DOHH2 (cell line): Measurements from ENCODE around the gene TRIP6.
"Not testable (repeated sequence)": the region's sequence is repeated elsewhere in the genome, so short reads cannot be mapped to it uniquely, and the experiment has no call there.

Experiments used
- H3F3A ChIP-seq: fragments of 200-600 bp; sonication (generic), shearing (Covaris generic); 2 replicates; pipeline ENCODE4 v1.6.0; 2016; ENCODE audit warnings: antibody characterized with exemption, mild to moderate bottlenecking; ENCODE audit not compliant: control insufficient read depth, insufficient read depth
- H3K27ac ChIP-seq: fragments of 200-600 bp; sonication (generic); 2 replicates; pipeline ENCODE4 v1.5.1; 2014; ENCODE audit warnings: low read depth, mild to moderate bottlenecking, low read length, moderate library complexity
- H3K27me3 ChIP-seq: fragments of 200-600 bp; sonication (generic); 2 replicates; pipeline ENCODE4 v1.6.1; 2014; ENCODE audit warnings: mild to moderate bottlenecking, low read length, mixed read lengths; ENCODE audit not compliant: control insufficient read depth
- H3K36me3 ChIP-seq: fragments of 200-600 bp; sonication (generic); 2 replicates; pipeline ENCODE4 v1.6.1; 2014; ENCODE audit warnings: mild to moderate bottlenecking, low read length, moderate library complexity, mixed read lengths; ENCODE audit not compliant: control insufficient read depth
- H3K4me1 ChIP-seq: fragments of 200-600 bp; sonication (generic); 2 replicates; pipeline ENCODE4 v1.6.1; 2014; ENCODE audit warnings: mild to moderate bottlenecking, low read length, mixed read lengths; ENCODE audit not compliant: control insufficient read depth
- H3K4me2 ChIP-seq: fragments of 200-600 bp; sonication (generic); 2 replicates; pipeline ENCODE4 v1.6.0; 2014; ENCODE audit warnings: mild to moderate bottlenecking, low read length, moderate library complexity
- H3K4me3 ChIP-seq: fragments of 200-600 bp; sonication (generic); 2 replicates; pipeline ENCODE4 v1.5.1; 2014; ENCODE audit warnings: mild to moderate bottlenecking, low read length, mixed read lengths
- H3K79me2 ChIP-seq: fragments of 200-600 bp; sonication (generic); 2 replicates; pipeline ENCODE4 v1.6.1; 2014; ENCODE audit warnings: mild to moderate bottlenecking, low read length, mixed read lengths; ENCODE audit not compliant: control insufficient read depth
- H3K9me2 ChIP-seq: fragments of 200-600 bp; sonication (generic); replicated peaks from 2 replicates; pipeline ENCODE4 v1.6.1; 2014; ENCODE audit warnings: mild to moderate bottlenecking, low read length, mixed read lengths; ENCODE audit not compliant: control insufficient read depth
- H3K9me3 ChIP-seq: fragments of 200-600 bp; sonication (generic); 2 replicates; pipeline ENCODE4 v1.6.1; 2014; ENCODE audit warnings: antibody characterized with exemption, low read length, mixed read lengths; ENCODE audit not compliant: control insufficient read depth, insufficient read depth
- H4K20me1 ChIP-seq: fragments of 200-600 bp; sonication (generic); 2 replicates; pipeline ENCODE4 v1.6.0; 2014; ENCODE audit warnings: low read depth, mild to moderate bottlenecking, antibody characterized with exemption, low read length, moderate library complexity; ENCODE audit not compliant: control insufficient read depth, insufficient read depth
- EZH2phosphoT487 ChIP-seq: fragments of 200-600 bp; sonication (generic); IDR thresholded peaks from 2 replicates; pipeline ENCODE4 v1.6.1; 2017; ENCODE audit warnings: borderline replicate concordance, mild to moderate bottlenecking, antibody characterized with exemption, low read length, moderate library complexity, mixed read lengths
- TF ChIP-seq, protein P1 (sequence below): fragments of 200-600 bp; sonication (generic); IDR thresholded peaks from one replicate; pipeline ENCODE4 v1.5.1; 2014; ENCODE audit warnings: antibody characterized with exemption, mild to moderate bottlenecking, low read depth, low read length; ENCODE audit not compliant: poor library complexity, severe bottlenecking

TRIP6 gene

GRCh38 chr7:100852048-100852872, 14.9 kb upstream of the TRIP6 start, which contains the start of gene SLC12A9:
Gene SLC12A9 (plus strand): TSS chr7:100852713. CDS start chr7:100854198, 1,485 bp downstream.
- peak within 1 kb of the TSS; percentile 97 for H3K4me2 ChIP-seq
- H3K4me3 ChIP-seq = peak within 1 kb of the TSS; percentile 86
- no peaks in the 10 kb centered on the region for H3K27me3 ChIP-seq
- no peaks in the 10 kb centered on the region for H3K9me2 ChIP-seq
- TF ChIP-seq, protein P1, sequence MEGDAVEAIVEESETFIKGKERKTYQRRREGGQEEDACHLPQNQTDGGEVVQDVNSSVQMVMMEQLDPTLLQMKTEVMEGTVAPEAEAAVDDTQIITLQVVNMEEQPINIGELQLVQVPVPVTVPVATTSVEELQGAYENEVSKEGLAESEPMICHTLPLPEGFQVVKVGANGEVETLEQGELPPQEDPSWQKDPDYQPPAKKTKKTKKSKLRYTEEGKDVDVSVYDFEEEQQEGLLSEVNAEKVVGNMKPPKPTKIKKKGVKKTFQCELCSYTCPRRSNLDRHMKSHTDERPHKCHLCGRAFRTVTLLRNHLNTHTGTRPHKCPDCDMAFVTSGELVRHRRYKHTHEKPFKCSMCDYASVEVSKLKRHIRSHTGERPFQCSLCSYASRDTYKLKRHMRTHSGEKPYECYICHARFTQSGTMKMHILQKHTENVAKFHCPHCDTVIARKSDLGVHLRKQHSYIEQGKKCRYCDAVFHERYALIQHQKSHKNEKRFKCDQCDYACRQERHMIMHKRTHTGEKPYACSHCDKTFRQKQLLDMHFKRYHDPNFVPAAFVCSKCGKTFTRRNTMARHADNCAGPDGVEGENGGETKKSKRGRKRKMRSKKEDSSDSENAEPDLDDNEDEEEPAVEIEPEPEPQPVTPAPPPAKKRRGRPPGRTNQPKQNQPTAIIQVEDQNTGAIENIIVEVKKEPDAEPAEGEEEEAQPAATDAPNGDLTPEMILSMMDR = peak; percentile 100
- no peak for TF ChIP-seq EZH2phosphoT487
- H3K79me2 ChIP-seq = peaks cover 25% of the 10 kb centered on the region
- peaks cover 6% of the 10 kb centered on the region; the same call in 1 of the 2 replicates for H3K36me3 ChIP-seq
- 0 out of 2 replicates have a peak, but pooled peaks cover 6% of the 10 kb centered on the region for H4K20me1 ChIP-seq
- H3K9me3 ChIP-seq = no peaks in the 10 kb centered on the region
- H3K27ac ChIP-seq = peak within 1 kb of the TSS; percentile 43
- H3F3A ChIP-seq = peaks cover 7% of the 10 kb centered on the region; the same call in 1 of the 2 replicates
- H3K4me1 ChIP-seq = peaks cover 22% of the 10 kb centered on the region

- 0 out of 2 replicates have a peak, but pooled peaks cover 6% of the 10 kb centered on the region for H4K20me1 ChIP-seq
- H3K4me1 ChIP-seq = peaks cover 22% of the 10 kb centered on the region
- no peak overlapping the region for H3K27ac ChIP-seq
- H3F3A ChIP-seq = peaks cover 7% of the 10 kb centered on the region; the same call in 1 of the 2 replicates
- H3K4me2 ChIP-seq = peak overlapping the region; percentile 97
- no peaks in the 10 kb centered on the region for H3K9me2 ChIP-seq
- peaks cover 25% of the 10 kb centered on the region for H3K79me2 ChIP-seq
- peaks cover 6% of the 10 kb centered on the region; the same call in 1 of the 2 replicates for H3K36me3 ChIP-seq
- H3K27me3 ChIP-seq = no peaks in the 10 kb centered on the region
- no peak overlapping the region for H3K4me3 ChIP-seq
- H3K9me3 ChIP-seq = no peaks in the 10 kb centered on the region
- TF ChIP-seq, protein P1 = no peak
- TF ChIP-seq EZH2phosphoT487 = no peak
Observed at GRCh38 chr7:100854146-100854895, 12.9 kb upstream of the TRIP6 start.

- H3K9me3 ChIP-seq, H3K36me3 ChIP-seq, H3K4me2 ChIP-seq, H3F3A ChIP-seq, H3K4me3 ChIP-seq, H3K27me3 ChIP-seq, H3K9me2 ChIP-seq, H3K27ac ChIP-seq, H4K20me1 ChIP-seq: not testable (repeated sequence)
- Histone ChIP-seq H3K79me2 (peaks cover 25% of the 10 kb centered on the region), H3K4me1 (peaks cover 22% of the 10 kb centered on the region)
Observed at GRCh38 chr7:100854899-100855298, 12.3 kb upstream of the TRIP6 start.
